ENCODE data around the gene MRFAP1. TPM values are rescaled to one million over a fixed set of nuclear protein-coding genes. Genes with fewer than 3 reads are reported as not detected.
A peak's percentile ranks its signal among the peaks of the same experiment; 100 is the strongest.
"Not testable (repeated sequence)": the region's sequence is repeated elsewhere in the genome, so short reads cannot be mapped to it uniquely, and the experiment has no call there.

The MRFAP1 gene
- total RNA-seq, 2 experiments from 2014 or later = 106 to 107 TPM

DNA sequence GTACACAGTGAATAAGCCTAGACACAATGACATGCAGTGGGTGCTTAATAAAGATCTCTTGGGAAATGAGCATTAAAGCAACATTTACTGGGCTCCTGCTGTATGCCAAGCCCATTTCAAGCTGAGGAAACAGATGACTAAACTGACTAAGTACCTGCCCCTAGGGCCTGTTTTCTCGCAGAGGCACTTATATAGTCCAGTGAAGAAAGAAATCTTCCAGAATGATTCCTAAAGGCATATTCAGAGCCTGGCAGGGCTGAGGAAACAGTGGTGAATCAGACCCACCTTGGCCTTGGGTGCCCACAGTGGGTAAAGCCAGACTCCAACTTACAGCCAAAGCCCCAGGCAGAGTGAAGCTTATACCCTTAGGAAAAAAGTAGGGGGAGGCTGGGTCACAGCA lies 31.2 kb downstream of the MRFAP1 start:
- DNase-seq = no peak
- H3K9me3 Mint-ChIP-seq = no peaks in the 10 kb centered on the region
- peaks cover 25% of the 10 kb centered on the region for H3K36me3 Mint-ChIP-seq (ENCODE audit: low read depth)
- H3K27me3 Mint-ChIP-seq = no peaks in the 10 kb centered on the region
- no peak for ATAC-seq
- TF ChIP-seq, protein P1, sequence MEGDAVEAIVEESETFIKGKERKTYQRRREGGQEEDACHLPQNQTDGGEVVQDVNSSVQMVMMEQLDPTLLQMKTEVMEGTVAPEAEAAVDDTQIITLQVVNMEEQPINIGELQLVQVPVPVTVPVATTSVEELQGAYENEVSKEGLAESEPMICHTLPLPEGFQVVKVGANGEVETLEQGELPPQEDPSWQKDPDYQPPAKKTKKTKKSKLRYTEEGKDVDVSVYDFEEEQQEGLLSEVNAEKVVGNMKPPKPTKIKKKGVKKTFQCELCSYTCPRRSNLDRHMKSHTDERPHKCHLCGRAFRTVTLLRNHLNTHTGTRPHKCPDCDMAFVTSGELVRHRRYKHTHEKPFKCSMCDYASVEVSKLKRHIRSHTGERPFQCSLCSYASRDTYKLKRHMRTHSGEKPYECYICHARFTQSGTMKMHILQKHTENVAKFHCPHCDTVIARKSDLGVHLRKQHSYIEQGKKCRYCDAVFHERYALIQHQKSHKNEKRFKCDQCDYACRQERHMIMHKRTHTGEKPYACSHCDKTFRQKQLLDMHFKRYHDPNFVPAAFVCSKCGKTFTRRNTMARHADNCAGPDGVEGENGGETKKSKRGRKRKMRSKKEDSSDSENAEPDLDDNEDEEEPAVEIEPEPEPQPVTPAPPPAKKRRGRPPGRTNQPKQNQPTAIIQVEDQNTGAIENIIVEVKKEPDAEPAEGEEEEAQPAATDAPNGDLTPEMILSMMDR (IDR thresholded peaks at IDR 0.05) = no peak
- CTCF ChIA-PET = interaction anchor here (0.8 to 1.2 kb wide), 3 partner anchors 38 to 145 kb away, joined by 3 read pairs; partner anchors contain the start of gene MRFAP1L1
- intact Hi-C loops (cut with micrococcal nuclease) = loop anchor here (5.0 kb wide), 1 partner anchor 36 kb away; the partner anchor contains the start of gene MRFAP1L1
- POLR2A ChIA-PET = interaction anchor here (0.6 to 5.8 kb wide), 6 partner anchors 8 to 176 kb away, joined by 3 to 42 read pairs (median 14); partner anchors contain the start of genes BLOC1S4 and MRFAP1
- H3K27ac Mint-ChIP-seq = no peak overlapping the region
- peaks cover 23% of the 10 kb centered on the region for H3K4me1 Mint-ChIP-seq (ENCODE audit: low read depth)
- H3K4me3 Mint-ChIP-seq = no peak overlapping the region

DNA sequence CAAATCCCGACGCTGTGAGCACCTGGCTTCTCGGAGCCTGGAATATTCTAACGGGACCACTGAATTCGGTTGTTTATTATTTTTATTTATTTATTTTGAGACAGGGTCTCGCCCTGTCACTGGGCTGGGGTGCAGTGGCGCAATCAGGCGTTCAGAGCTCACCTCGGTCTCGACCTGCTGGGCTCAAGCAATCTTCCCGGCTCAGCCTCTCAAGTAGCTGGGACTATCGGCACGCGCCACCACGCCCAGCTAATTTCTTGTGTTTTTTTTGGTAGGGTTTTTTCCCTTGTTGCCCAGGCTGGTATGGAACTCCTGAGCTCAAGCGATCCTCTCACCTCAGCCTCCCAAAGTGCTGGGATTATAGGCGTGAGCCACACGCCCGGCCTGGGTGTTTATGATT lies 31.6 kb downstream of the MRFAP1 start:
- H3K4me1 Mint-ChIP-seq (ENCODE audit: low read depth) = peaks cover 28% of the 10 kb centered on the region
- TF ChIP-seq, protein P1 (IDR thresholded peaks at IDR 0.05) = no peak
- peaks cover 30% of the 10 kb centered on the region for H3K36me3 Mint-ChIP-seq (ENCODE audit: low read depth)
- no peaks in the 10 kb centered on the region for H3K9me3 Mint-ChIP-seq
- H3K27me3 Mint-ChIP-seq = no peaks in the 10 kb centered on the region
- ATAC-seq (no peak), DNase-seq (no peak)
- POLR2A ChIA-PET = interaction anchor here (0.6 to 5.8 kb wide), 6 partner anchors 9 to 175 kb away, joined by 3 to 42 read pairs (median 14); partner anchors contain the start of genes BLOC1S4 and MRFAP1
- intact Hi-C loops (cut with micrococcal nuclease) = loop anchor here (5.0 kb wide), 1 partner anchor 35 kb away; the partner anchor contains the start of gene MRFAP1L1
- CTCF ChIA-PET = interaction anchor here (0.8 to 6.3 kb wide), 3 partner anchors 47 to 202 kb away, joined by 3 to 39 read pairs (median 3); no protein-coding TSS in a partner anchor
- no peak overlapping the region for H3K4me3 Mint-ChIP-seq
- no peak overlapping the region for H3K27ac Mint-ChIP-seq

DNA sequence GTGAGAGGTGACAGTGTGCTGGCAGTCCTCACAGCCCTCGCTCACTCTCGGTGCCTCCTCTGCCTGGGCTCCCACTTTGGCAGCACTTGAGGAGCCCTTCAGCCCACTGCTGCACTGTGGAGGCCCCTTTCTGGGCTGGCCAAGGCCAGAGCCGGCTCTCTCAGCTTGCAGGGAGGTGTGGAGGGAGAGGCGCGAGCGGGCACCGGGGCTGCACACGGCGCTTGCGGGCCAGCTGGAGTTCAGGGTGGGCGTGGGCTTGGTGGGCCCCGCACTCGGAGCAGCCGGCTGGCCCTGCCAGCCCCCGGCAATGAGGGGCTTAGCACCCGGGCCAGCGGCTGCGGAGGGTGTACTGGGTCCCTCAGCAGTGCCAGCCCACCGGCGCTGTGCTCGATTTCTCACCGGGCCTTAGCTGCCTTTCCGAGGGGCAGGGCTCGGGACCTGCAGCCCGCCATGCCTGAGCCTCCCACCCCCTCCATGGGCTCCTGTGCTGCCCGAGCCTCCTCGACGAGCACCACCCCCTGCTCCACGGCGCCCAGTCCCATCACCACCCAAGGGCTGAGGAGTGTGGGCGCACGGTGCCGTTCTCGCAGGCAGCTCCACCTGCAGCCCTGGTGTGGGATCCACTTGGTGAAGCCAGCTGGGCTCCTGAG lies 32.2 kb downstream of the MRFAP1 start:
- H3K9me3 Mint-ChIP-seq, ATAC-seq, DNase-seq, H3K27me3 Mint-ChIP-seq: not testable (repeated sequence)
- H3K36me3 Mint-ChIP-seq (ENCODE audit: low read depth) = peaks cover 36% of the 10 kb centered on the region
- intact Hi-C loops (cut with micrococcal nuclease) = loop anchor here (5.0 kb wide), 1 partner anchor 35 kb away; the partner anchor contains the start of gene MRFAP1L1
- ChIA-PET POLR2A (interaction anchor here (0.9 to 6.0 kb wide), 24 partner anchors 9 to 398 kb away, joined by 3 to 75 read pairs (median 7); partner anchors contain the start of genes BLOC1S4, KIAA0232, MRFAP1 and MRFAP1L1), CTCF (interaction anchor here (1.1 to 6.3 kb wide), 10 partner anchors 9 to 201 kb away, joined by 3 to 102 read pairs (median 8); partner anchors contain the start of genes BLOC1S4 and MRFAP1)
- peaks cover 33% of the 10 kb centered on the region for H3K4me1 Mint-ChIP-seq (ENCODE audit: low read depth)
- peak overlapping the region; percentile 99 for H3K27ac Mint-ChIP-seq
- peak overlapping the region; percentile 90 for H3K4me3 Mint-ChIP-seq

DNA sequence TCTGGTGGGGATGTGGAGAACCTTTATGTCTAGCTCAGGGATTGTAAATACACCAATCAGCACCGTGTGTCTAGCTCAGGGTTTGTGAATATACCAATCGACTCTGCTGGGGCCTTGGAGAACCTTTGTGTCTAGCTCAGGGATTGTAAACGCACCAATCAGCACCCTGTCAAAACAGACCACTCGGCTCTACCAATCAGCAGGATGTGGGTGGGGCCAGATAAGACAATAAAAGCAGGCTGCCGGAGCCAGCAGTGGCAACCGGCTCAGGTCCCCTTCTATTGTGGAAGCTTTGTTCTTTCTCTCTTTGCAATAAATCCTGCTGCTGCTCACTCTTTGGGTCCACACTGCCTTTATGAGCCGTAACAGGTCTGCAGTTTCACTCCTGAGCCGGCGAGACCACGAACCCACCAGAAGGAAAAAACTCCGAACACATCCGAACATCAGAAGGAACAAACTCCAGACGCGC lies 32.7 kb downstream of the MRFAP1 start:
- peak overlapping the region; percentile 90 for H3K4me3 Mint-ChIP-seq
- intact Hi-C loops (cut with micrococcal nuclease) = loop anchor here (5.0 kb wide), 1 partner anchor 34 kb away; the partner anchor contains the start of gene MRFAP1L1
- H3K4me1 Mint-ChIP-seq (ENCODE audit: low read depth) = peaks cover 36% of the 10 kb centered on the region
- DNase-seq (peak; percentile 71), ATAC-seq (peak; percentile 18)
- peaks cover 38% of the 10 kb centered on the region for H3K36me3 Mint-ChIP-seq (ENCODE audit: low read depth)
- ChIA-PET CTCF (interaction anchor here (0.8 to 6.3 kb wide), 14 partner anchors 9 to 201 kb away, joined by 3 to 102 read pairs (median 8); partner anchors contain the start of genes BLOC1S4, MRFAP1 and MRFAP1L1), POLR2A (interaction anchor here (0.9 to 6.0 kb wide), 29 partner anchors 9 to 397 kb away, joined by 3 to 75 read pairs (median 5); partner anchors contain the start of genes BLOC1S4, KIAA0232, MRFAP1 and MRFAP1L1)
- not testable (repeated sequence) for H3K9me3 Mint-ChIP-seq, H3K27me3 Mint-ChIP-seq
- peak overlapping the region; percentile 99 for H3K27ac Mint-ChIP-seq

DNA sequence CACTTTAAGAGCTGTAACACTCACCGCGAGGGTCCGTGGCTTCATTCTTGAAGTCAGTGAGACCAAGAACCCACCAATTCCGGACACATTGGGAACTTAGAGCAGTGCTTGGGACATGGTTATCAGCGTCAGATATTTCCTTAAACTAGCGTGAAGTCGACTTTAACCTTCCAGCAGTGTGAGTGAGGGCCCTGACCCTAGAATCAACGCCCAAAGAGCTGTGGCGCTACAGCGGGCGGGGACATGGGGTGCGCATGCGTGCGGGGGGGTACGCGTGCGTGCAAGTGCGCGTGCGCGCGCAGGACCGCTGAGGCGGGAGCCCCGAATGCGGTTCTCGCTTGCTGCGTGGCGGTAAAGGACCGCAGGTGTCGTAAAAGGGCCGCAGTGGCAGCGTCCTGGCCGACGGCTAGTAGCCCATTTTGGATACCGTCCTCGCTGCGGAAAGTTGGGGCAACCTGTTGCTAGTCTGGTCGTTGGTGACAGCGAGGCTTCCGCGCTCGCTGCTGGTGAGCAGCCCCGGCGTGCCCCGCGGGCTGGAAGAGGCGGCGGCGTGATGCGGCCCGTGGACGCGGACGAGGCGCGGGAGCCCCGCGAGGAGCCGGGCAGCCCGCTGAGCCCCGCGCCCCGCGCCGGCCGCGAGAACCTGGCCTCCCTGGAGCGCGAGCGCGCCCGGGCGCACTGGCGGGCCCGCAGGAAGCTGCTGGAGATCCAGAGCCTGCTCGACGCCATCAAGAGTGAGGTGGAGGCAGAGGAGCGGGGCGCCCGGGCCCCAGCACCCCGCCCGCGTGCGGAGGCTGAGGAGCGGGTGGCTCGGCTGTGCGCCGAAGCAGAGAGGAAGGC lies 33.4 kb downstream of the MRFAP1 start:
- Mint-ChIP-seq H3K4me3 (peak overlapping the region; percentile 90), H3K36me3 (ENCODE audit: low read depth) (peaks cover 44% of the 10 kb centered on the region), H3K4me1 (ENCODE audit: low read depth) (peaks cover 42% of the 10 kb centered on the region), H3K27ac (peak overlapping the region; percentile 99), H3K9me3 (no peaks in the 10 kb centered on the region), H3K27me3 (no peaks in the 10 kb centered on the region)
- ChIA-PET POLR2A (interaction anchor here (0.6 to 6.0 kb wide), 38 partner anchors 8 to 1265 kb away, joined by 3 to 75 read pairs (median 4); partner anchors contain the start of genes BLOC1S4, KIAA0232, MRFAP1 and MRFAP1L1), CTCF (interaction anchor here (0.7 to 6.3 kb wide), 20 partner anchors 9 to 200 kb away, joined by 3 to 102 read pairs (median 7); partner anchors contain the start of genes BLOC1S4, MAN2B2, MRFAP1 and MRFAP1L1)
- intact Hi-C loops (cut with micrococcal nuclease) = loop anchor here (2.0 to 5.0 kb wide), 2 partner anchors 17 to 33 kb away; partner anchors contain the start of gene MRFAP1L1
- DNase-seq (peak; percentile 95), ATAC-seq (peak; percentile 81)
- TF ChIP-seq, protein P1 (IDR thresholded peaks at IDR 0.05) = no peak

All from activated CD8-positive, alpha-beta T cell treated with anti-CD3 and anti-CD28 coated beads for 36 hours (primary cell).